ENCODE data around the gene ELAC2. TPM values are rescaled to one million over a fixed set of nuclear protein-coding genes. Genes with fewer than 3 reads are reported as not detected.

Gene ELAC2
- total and polyA plus RNA-seq, 10 of the 15 experiments (the other 5 are each of a cell fraction or from before 2014, with no cell fraction given), result 5.1 to 146 (median 79.4) TPM

DNA sequence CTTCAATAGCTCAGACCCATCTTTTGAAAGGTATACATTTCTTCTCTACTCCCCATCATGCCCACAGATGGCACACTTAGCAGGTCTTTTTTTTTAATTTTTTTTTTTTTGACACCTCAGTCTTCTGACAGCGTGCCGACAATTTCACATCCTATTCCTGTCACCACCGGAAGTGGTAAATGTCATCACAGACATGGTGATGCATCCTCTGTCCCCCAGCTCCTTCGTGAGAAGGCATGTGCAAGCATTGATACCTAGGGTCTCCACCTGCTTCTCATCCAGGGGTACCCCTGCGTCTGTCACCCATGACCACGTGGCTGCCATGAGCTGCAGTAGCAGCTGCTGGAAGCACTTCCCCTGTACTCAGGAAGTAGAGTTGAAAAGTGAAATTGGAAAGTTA lies 35.6 kb downstream of the ELAC2 start (continued):
- TF ChIP-seq, protein P1, sequence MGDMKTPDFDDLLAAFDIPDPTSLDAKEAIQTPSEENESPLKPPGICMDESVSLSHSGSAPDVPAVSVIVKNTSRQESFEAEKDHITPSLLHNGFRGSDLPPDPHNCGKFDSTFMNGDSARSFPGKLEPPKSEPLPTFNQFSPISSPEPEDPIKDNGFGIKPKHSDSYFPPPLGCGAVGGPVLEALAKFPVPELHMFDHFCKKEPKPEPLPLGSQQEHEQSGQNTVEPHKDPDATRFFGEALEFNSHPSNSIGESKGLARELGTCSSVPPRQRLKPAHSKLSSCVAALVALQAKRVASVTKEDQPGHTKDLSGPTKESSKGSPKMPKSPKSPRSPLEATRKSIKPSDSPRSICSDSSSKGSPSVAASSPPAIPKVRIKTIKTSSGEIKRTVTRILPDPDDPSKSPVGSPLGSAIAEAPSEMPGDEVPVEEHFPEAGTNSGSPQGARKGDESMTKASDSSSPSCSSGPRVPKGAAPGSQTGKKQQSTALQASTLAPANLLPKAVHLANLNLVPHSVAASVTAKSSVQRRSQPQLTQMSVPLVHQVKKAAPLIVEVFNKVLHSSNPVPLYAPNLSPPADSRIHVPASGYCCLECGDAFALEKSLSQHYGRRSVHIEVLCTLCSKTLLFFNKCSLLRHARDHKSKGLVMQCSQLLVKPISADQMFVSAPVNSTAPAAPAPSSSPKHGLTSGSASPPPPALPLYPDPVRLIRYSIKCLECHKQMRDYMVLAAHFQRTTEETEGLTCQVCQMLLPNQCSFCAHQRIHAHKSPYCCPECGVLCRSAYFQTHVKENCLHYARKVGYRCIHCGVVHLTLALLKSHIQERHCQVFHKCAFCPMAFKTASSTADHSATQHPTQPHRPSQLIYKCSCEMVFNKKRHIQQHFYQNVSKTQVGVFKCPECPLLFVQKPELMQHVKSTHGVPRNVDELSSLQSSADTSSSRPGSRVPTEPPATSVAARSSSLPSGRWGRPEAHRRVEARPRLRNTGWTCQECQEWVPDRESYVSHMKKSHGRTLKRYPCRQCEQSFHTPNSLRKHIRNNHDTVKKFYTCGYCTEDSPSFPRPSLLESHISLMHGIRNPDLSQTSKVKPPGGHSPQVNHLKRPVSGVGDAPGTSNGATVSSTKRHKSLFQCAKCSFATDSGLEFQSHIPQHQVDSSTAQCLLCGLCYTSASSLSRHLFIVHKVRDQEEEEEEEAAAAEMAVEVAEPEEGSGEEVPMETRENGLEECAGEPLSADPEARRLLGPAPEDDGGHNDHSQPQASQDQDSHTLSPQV (IDR thresholded peaks at IDR 0.05), result no peak
- TF ChIP-seq BMI1 (IDR thresholded peaks at IDR 0.05; ENCODE audit: borderline replicate concordance) (no peak), BHLHE40 (IDR thresholded peaks at IDR 0.05; ENCODE audit: borderline replicate concordance in 1 of 2, low read depth in 2 of 2, low read length in 1 of 2) (peak; percentile 53 to 60; a peak in 3 of 4 replicates), BCL11A (IDR thresholded peaks at IDR 0.05; ENCODE audit: low read depth, low read length) (no peak), RB1 (IDR thresholded peaks at IDR 0.05; ENCODE audit: borderline replicate concordance) (no peak), KDM1A (IDR thresholded peaks at IDR 0.05; ENCODE audit: borderline replicate concordance) (no peak), IKZF1 (conservative IDR thresholded peaks at IDR 0.05) (peak; percentile 34), MYB (IDR thresholded peaks at IDR 0.05; ENCODE audit: borderline replicate concordance, low read depth, low read length) (no peak), ZZZ3 (IDR thresholded peaks at IDR 0.05; ENCODE audit: control insufficient read depth, insufficient read length, low read depth) (no peak), FOXM1 (IDR thresholded peaks at IDR 0.05; ENCODE audit: low read depth, low read length) (no peak), IRF4 (IDR thresholded peaks at IDR 0.05; ENCODE audit: low read depth, low read length) (no peak), NFIC (IDR thresholded peaks at IDR 0.05; ENCODE audit: low read depth, low read length) (no peak), CREB1 (IDR thresholded peaks at IDR 0.05; ENCODE audit: low read depth) (0 out of 2 replicates have a peak, but pooled peaks have one; percentile 29), ASH2L (IDR thresholded peaks at IDR 0.05; ENCODE audit: borderline replicate concordance, low read depth) (no peak), RELA (IDR thresholded peaks at IDR 0.05; ENCODE audit: borderline replicate concordance, partially characterized antibody) (no peak), SUPT20H (IDR thresholded peaks at IDR 0.05; ENCODE audit: borderline replicate concordance, control insufficient read depth, low read depth, low read length) (no peak), PKNOX1 (IDR thresholded peaks at IDR 0.05) (peak; percentile 54), SPI1 (IDR thresholded peaks at IDR 0.05; ENCODE audit: borderline replicate concordance, insufficient read depth, low read depth, low read length) (peak; percentile 11; the same call in 1 of the 2 replicates), MYC (IDR thresholded peaks at IDR 0.05; ENCODE audit: insufficient read depth, insufficient read length, insufficient replicate concordance, low read length, severe bottlenecking) (no peak)
- TF ChIP-seq, protein P2, sequence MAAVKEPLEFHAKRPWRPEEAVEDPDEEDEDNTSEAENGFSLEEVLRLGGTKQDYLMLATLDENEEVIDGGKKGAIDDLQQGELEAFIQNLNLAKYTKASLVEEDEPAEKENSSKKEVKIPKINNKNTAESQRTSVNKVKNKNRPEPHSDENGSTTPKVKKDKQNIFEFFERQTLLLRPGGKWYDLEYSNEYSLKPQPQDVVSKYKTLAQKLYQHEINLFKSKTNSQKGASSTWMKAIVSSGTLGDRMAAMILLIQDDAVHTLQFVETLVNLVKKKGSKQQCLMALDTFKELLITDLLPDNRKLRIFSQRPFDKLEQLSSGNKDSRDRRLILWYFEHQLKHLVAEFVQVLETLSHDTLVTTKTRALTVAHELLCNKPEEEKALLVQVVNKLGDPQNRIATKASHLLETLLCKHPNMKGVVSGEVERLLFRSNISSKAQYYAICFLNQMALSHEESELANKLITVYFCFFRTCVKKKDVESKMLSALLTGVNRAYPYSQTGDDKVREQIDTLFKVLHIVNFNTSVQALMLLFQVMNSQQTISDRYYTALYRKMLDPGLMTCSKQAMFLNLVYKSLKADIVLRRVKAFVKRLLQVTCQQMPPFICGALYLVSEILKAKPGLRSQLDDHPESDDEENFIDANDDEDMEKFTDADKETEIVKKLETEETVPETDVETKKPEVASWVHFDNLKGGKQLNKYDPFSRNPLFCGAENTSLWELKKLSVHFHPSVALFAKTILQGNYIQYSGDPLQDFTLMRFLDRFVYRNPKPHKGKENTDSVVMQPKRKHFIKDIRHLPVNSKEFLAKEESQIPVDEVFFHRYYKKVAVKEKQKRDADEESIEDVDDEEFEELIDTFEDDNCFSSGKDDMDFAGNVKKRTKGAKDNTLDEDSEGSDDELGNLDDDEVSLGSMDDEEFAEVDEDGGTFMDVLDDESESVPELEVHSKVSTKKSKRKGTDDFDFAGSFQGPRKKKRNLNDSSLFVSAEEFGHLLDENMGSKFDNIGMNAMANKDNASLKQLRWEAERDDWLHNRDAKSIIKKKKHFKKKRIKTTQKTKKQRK (IDR thresholded peaks at IDR 0.05; ENCODE audit: low read depth, low read length), result no peak

Data from GM12878 (cell line).